HG02852 (cell line): ENCODE data around the gene RNU1-2.
"Not testable (repeated sequence)": the region's sequence is repeated elsewhere in the genome, so short reads cannot be mapped to it uniquely, and the experiment has no call there.

Experiments used
- ATAC-seq: cut with Tn5 transposase; IDR thresholded peaks from one replicate; pipeline ENCODE4 v1.9.1; 2021; ENCODE audit warnings: mild to moderate bottlenecking, moderate library complexity; ENCODE audit not compliant: unreplicated experiment

The RNU1-2 gene

DNA sequence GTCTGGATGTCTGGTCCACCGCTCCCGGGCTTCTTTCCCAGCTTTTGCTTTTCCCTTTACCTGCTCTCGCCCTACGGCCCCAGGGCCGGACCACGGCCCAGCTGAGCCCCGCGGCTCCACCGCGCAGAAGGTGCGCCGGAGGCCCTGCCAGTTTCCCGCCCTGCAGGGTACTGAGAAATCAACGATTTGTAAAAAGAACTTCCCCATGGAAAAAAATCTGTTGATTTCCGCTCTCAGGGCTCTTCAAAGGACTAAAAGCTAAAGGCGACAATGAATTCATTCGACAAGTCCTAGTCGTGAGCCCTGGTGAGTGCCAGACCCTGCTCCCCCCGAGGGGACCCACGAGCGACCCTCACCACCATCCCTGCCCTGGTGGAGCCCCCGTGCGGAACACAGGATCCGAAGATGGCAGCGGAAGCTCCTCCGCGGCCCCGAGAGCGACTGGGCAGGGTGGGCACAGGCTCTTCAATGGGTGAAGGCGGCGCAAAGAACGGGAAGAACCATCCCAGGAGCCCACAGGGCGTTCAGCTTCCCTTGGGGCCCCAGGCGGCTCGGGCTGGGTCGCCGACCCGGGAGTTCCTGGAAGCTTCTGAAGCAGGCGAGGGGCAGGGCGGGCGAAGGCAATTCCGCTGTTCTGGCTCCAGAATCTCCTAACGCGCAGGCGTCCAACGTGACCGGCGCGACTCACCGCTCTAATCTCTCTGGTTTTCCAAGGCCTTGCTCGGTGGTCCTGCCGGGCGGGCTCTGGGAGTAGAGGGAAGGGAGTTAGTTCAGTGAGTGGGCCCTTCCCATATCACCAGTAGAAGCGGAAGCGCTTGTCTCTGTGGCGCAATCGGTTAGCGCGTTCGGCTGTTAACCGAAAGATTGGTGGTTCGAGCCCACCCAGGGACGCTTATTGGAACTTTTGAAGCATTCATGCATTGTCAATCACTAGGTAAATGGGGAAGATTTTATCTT is 6.6 kb upstream of the RNU1-2 start:
- ATAC-seq, result no peak

DNA sequence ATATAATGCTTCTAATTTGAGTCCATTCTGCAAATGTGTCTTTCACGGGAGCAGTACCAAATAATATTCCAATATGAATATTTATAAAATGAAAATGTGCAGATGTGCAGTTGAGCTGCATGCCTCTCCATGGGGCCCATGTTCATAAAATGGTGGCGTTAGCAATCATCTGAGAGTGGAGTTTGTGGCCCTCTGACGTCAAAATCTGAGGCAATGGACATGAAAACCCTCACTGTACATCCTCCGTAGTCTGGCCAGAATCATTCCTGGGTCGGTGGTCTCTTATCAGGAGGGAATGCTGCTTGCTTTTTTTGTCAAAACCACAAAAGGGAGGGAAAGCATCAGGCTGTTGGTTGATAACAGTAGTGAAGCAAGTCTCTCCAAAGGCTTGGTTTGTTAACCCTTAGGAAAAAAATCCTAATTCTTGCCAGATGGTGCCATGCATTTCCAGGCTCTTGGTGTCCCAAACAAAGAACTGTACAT is 5.2 kb upstream of the RNU1-2 start:
- ATAC-seq, result not testable (repeated sequence)

DNA sequence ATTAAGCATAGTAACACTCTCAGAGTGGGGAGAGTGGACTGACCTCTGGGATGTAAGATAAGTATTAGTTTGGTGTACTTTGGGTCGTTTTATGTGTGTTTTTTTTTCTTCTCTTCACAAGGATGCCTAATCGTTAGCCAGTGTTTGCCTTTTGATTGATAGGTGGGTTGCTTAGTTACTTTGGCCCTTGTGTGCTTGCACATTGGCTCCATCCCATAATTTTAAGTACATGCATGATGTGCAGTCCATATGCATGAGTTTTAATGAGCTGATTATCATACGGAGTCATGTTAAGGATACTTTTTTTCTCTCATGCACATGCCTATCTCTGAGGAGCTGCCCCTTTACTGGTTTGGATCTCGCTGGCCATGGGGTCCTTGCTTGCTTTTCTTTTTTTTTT is 4.7 kb upstream of the RNU1-2 start:
- not testable (repeated sequence) for ATAC-seq

DNA sequence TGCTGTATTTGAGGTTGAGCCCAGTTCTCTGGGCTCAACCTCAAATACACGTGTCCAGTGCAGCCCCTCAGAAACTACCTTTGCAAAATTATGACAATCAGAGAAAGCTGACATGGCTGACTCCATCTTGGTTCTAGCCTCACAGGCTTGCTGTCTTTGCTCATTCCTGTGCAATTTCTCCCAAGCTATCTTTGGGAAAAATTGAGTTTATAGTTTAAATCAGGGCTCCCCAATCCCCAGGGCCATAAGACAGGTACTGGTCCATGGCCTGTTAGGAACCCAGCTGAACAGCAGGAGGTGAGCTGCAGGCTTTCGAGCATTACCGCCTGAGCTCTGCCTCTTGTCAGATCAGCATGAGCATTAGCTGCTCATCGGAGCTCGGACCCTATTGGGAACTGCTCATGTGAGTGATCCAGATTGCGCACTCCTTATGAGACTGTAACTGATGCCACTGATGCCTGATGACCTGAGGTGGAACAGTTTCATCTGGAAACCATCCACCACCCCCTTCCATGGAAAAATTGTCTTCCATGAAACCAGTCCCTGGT is 2.7 kb upstream of the RNU1-2 start:
- ATAC-seq, result not testable (repeated sequence)

DNA sequence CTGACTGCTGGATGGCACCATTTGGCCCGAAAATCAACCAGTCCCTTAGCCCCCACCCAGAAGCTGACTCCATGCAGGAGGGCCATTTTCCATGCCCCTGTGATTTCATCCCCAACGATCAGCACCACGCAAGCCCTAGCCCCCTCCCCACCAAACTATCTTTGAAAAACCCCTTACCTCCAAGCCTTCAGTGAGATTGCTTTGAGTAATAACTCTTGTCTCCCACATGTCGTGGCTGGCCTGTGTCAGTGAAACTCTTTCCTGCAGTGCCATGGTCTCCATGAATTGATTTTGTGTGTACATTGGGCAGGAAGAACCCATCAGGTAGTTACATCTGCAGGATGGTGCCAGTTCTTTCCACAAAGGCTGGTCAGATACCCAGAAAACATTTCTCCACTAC is 2.0 kb upstream of the RNU1-2 start:
- ATAC-seq, result not testable (repeated sequence)

DNA sequence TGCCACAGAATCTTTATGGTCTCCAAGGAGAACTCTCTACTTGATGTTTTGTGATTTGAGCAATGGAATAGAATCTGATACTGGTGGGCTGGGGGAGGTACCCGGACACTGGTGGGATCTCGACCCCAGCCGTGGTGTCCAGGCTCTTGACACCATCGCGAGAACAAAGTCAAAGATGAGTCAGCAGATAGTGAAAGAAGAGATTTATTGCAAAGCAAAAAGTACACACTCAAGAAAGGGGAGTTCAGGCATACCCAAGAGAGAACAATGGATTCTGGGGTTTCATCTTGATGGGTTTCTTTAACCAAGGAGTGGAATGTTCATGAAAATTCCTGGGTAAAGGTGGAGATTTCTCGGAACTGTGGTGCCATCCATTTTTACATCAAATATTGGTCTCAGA is 1.4 kb upstream of the RNU1-2 start:
- not testable (repeated sequence) for ATAC-seq

DNA sequence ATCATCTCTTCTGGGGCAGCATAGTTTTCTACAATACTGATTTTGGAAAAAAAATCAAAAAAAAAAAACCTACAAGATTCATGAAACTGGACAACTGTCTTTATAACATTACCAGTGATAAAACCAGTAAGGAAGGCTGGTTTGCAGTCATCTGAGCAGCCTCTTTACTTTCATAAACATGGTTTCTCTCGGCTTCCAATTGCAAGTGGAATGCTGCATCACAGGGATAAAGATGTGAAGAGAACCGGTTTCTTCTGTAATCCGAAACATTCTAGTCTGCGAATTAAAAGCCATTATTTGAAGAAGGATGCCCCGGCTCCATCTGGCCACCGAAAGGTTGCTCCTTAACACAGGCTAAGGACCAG is 565 bp upstream of the RNU1-2 start:
- not testable (repeated sequence) for ATAC-seq

DNA sequence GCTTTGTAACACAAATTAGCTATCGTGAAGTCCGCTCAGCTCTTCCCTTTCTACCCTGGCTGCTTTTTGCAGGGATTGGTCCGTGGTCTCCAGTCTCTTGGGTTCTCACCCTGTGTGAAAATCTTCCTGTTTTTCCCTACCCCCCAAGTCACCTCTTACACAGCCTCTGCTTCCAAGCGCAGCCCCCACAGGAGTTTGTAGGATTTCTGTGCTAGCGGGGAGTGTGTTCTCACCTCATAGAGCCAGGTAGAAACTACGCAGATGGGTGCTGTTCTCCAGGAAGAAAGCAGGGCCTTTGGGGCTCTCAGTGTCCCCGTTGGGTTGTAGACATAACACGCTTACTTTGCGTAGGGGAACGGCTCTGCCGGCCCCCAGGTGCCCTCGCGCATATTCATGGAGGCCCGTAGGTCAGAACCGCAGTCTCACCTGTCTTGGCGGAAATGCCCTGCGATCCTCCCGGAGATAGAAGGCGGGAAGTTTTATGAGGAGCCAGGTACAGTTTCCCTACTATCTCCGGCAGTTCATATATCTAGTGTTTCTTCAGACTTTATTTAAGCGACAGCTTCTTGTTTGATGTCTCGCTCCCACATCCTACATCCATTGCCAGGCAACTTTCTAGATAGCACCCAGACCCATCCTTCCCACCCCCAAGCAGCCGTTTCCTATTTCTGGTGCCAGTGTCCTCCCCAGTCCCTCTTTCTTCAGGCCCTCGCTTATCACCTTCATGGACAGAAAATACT is 706 bp downstream of the RNU1-2 start:
- ATAC-seq, result not testable (repeated sequence)

DNA sequence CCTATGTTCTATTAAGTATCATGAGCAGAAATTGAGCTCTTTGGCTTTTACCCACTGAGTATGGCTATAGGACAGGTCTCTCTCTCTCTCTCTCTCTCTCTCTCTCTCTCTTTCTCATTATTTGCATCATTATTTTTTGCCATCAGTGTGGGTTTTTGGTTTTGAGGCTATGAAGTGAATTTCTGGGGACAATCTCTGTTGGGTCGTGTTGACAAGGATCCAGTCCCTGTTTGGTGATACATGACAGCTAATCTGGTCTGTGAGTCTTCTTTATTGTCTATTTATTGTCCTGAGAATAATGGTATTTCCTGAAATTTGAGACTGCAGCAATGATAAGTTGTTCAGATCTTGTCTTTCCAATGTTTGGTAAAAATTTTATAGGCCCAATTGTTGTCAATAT is 1.9 kb downstream of the RNU1-2 start:
- not testable (repeated sequence) for ATAC-seq

DNA sequence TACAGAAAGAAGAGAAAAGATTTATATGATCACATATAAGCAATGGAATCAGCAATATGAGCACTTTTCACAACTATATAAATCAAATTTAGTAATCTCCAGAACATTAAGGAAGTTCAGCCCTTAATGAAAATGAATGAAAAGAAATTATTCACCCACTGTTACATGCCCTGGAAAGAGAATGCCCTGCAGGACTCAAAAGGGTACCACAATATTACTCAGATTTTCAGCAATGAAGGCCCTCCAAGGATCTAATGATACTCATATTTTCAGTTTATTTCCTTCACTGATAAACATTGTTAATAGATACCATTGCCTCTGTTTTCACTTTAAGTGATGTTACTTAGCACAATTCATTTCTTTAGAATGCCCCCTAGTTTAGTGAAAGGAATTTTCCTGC is 2.5 kb downstream of the RNU1-2 start:
- ATAC-seq, result not testable (repeated sequence)

DNA sequence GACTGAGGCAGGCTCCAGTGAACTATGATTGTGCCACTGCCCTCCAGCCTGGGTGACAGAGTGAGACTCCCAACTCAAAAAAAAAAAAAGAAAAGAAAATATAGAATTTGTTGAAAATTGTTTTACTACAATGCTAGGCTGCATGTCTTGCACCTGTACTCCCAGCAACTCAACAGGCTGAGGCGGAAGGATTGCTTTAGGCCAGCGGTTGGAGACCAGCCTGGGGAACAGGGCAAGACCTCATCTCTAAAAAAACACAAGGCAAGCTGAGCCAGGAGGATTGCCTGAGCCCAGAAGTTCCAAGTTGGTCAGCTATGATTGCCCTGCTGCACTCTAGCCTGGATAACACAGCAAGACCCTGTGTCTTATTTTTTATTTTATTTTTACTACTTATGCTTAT is 3.2 kb downstream of the RNU1-2 start:
- ATAC-seq, result not testable (repeated sequence)

DNA sequence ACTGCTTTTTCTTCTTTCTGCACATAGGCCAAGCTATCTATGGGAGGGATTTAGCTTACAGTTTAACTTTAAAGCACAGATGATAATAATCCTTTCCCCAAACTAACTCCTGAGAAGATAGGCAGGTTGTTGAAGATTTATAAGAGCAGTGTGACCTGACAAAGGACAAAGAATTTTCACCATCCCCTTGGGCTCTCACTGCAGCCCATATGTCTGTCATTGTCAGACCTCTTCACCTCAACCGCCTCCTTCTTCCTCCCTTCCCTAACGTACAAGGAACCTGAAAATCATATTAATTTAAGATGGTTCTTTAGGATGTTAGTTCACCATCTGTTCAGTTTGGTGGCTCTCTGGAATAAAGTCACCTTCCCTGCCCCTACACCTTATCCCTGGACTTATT is 5.0 kb downstream of the RNU1-2 start:
- no peak for ATAC-seq

DNA sequence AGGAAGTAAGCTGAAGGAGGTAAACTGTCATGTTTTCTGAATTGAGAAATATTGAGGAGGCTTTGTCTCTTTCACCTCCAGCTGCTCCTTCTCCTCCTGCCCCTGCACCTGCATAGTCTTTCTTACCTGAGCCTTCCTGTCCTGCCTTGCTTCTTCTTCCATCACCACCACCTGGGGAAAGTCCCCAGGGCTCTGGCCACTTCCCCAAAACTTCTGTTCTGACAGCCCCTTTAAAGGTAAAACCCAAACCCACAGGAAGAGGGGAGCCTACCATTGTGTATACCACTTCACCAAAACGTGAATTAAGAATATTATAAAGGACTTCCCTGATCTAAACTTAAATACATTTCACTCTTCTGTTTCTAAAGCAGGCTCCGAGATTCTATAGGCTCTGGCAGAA is 5.6 kb downstream of the RNU1-2 start:
- ATAC-seq, result not testable (repeated sequence)

DNA sequence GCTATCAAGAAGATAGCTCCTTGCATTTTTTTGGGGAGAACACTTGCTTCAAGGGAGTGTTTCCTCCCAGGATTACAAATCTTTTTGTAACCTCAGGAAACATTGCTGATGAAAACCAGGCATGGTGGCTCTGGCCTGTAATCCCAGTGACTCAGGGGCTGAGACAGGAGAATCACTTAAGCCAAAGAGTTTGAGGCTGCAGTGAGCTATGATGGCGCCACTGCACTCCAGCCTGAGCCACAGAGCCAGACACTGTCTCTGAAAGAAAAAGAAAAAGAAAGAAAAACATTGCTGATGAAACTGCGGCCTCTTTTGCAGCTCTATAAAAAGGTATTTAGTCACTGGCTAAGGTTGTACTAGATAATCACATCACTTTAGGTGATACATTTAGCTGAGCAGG is 7.3 kb downstream of the RNU1-2 start:
- ATAC-seq, result no peak

DNA sequence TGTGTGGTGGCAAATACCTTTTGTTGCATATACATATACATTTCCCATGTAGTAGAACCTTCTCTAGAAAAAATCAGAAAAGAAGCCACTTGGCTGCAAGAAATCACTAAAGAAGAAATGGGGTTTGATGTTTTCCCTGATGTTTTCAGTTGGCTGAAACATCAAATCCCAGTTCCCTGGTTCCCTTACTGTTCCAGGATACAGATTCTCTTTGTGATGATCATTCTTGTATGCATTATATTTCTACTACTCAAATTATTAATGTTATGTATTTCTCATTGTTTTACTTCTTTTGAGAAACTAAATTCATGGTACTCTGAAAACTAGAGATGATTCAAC is 7.6 kb downstream of the RNU1-2 start:
- ATAC-seq, result no peak

DNA sequence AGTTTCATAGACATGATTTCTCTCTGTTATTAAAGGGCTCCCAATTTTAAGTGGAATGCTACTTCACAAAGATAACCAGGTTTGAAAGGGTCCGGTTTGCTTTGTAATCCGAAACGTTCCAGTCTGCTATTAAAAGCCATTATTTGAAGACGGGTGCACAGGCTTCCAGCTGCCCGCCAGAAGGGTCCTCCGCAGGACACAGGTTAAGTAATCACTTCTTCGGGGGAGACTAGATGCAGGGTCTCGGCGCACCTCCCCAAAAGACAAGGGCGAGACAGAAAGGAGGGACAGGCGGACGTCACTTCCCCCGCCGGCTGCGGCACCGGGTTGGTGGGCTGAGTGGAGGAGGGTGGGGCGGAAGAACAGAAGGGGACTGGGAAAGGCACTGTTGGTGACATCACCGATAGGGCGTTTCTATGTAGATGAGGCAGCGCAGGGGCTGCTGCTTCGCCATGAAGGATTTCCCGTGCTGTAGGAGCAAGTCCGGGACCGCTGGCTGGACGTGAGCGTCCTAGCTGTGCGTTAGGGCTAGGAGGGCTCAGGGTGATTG is 8.9 kb downstream of the RNU1-2 start:
- ATAC-seq, result peak; percentile 87

DNA sequence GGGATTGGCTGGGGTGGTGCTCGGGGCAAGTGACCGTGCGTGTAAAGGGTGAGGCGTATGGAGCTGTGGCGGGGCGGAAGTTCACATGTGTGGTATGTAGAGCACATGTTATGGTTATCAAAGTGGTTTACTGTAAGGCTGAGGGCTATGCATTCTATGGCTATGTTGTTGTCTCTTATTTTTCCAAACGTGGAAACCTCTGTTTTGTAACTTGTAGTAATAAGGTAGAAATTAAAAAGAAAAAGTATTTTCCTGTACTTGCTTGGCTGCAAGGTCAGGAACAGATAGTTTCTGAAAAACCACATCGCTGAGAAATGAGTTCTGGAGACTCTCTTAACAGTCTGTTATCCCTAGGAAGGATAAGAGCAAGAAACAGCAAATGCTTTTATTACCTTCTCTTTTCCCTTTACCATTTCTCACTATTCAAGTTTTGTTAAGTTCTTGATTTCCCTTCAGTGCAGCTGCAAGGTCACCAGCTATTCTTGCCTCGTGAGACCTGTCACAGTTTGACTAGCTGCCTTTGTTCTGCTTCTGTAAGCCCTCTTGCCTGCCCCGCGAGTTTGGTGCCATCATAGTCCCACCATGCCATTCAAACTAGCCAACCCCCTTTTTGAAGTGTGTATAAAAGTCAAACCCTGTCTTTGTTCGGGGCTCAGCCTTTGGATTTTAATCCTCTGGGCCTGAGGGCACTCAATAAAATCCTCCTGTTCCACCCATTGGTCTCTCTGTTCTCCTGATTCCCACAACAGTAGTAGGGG is 9.5 kb downstream of the RNU1-2 start:
- peak; percentile 74 for ATAC-seq

DNA sequence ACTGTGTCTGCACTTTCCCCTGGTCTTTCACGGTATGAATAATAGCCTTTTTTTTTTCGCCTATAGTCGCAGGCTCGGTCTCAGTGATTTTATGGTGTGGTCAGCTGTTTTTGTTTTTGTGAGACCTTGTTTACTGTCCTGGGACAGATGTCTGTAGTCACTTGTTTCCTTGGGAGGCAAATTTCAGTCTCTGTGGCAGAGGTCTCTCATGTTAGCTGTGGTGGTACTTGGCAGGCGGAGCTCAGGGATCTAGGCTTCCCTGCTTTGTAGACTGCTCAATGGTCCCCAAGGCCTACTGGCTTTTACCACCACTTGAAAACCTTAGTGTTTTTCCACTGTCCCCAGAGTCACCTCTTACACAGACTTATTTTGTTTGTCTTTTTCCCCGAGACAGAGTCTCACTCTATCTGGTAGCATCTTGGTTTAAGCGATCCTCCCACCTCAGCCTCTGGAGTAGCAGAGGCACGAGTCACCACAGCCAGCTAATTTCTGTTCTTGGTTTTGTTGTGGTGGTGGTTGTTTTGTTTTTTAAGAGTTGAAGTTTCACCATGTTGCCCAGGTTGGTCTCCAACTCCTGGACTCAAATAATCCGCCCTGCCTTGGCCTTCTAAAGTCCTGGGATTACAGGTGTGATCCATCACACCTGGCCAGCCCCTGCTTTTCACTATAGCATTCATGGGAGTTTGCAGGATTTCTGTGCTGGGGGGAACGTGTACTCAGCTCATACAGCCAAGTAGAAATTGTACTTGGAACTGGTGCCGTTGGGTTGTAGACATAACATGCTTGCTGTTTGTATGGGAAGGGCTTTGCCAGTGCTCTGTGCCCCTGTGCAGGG is 10.3 kb downstream of the RNU1-2 start:
- no peak for ATAC-seq

DNA sequence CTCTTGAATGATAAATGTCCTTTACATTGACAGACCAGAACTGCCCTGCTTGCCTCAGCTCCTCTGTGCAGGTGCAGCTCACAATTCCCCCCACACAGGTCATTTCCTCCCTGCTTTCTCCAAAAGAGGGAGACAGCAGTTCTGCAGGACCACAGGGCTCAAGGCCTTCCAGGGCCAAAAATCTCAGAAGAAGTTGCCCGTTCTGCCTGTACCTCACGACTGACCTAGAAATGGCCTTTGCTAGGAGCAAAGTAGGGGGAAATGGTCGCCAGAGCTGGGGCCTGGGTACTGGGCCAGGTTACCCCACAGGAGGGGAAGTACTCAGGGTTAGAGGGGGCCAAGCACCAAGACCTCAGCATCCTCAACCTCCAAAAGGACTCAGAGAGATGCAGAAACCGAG is 11.1 kb downstream of the RNU1-2 start:
- ATAC-seq, result no peak
